SK-N-SH treated with all-trans-retinoic acid at 6 μM for 48 hours (cell line): ENCODE data around the gene PSMB7.
A peak's percentile ranks its signal among the peaks of the same experiment; 100 is the strongest.

Source experiments
- ATAC-seq: fragments of 200-7000 bp; cut with Tn5 transposase; 3 replicates; pipeline ENCODE4 v1.9.1; 2020; ENCODE audit warnings: mild to moderate bottlenecking, moderate library complexity
- ARNTL ChIP-seq: fragments of 450-650 bp; formaldehyde crosslinking; IDR thresholded peaks from 2 replicates; pipeline ENCODE4 v1.5.0; 2020; ENCODE audit warnings: low read depth, mild to moderate bottlenecking, moderate library complexity, borderline replicate concordance
- BACH2 ChIP-seq: fragments of 250-450 bp; sonication (Bioruptor Pico); IDR thresholded peaks from 2 replicates; pipeline ENCODE4 v1.9.0; 2021; ENCODE audit warnings: mild to moderate bottlenecking, borderline replicate concordance
- CREB5 ChIP-seq: fragments of 250-450 bp; sonication (Bioruptor Pico); IDR thresholded peaks from 2 replicates; pipeline ENCODE4 v1.5.1; 2020; ENCODE audit warnings: low read depth, mild to moderate bottlenecking, moderate library complexity
- CSRNP3 ChIP-seq: fragments of 250-450 bp; sonication (Bioruptor Pico); IDR thresholded peaks from 2 replicates; pipeline ENCODE4 v1.5.1; 2021; ENCODE audit warnings: mild to moderate bottlenecking, moderate library complexity
- GLIS3 ChIP-seq: fragments of 250-450 bp; sonication (Bioruptor Pico); IDR thresholded peaks from 2 replicates; pipeline ENCODE4 v1.5.0; 2020; ENCODE audit warnings: mild to moderate bottlenecking, moderate library complexity
- OSR1 ChIP-seq: fragments of 250-450 bp; sonication (Bioruptor Pico); IDR thresholded peaks from 2 replicates; pipeline ENCODE4 v1.8.0; 2022; ENCODE audit warnings: moderate library complexity, mild to moderate bottlenecking, inconsistent platforms
- PATZ1 ChIP-seq: fragments of 250-450 bp; sonication (Bioruptor Pico); IDR thresholded peaks from 2 replicates; pipeline ENCODE4 v1.8.0; 2020; ENCODE audit warnings: mild to moderate bottlenecking, moderate library complexity, borderline replicate concordance
- POU6F1 ChIP-seq: fragments of 250-450 bp; sonication (Bioruptor Pico); IDR thresholded peaks from 2 replicates; pipeline ENCODE4 v1.8.0; 2021; ENCODE audit warnings: low read depth, mild to moderate bottlenecking, moderate library complexity, borderline replicate concordance
- RARB ChIP-seq: fragments of 250-450 bp; sonication (Bioruptor Pico); IDR thresholded peaks from 2 replicates; pipeline ENCODE4 v1.8.0; 2021; ENCODE audit warnings: mild to moderate bottlenecking, moderate library complexity
- SNAI2 ChIP-seq: fragments of 250-450 bp; sonication (Bioruptor Pico); IDR thresholded peaks from 2 replicates; pipeline ENCODE4 v1.5.0; 2020; ENCODE audit warnings: mild to moderate bottlenecking, moderate library complexity
- TOX ChIP-seq: fragments of 250-450 bp; sonication (Bioruptor Pico); IDR thresholded peaks from 2 replicates; pipeline ENCODE4 v1.8.0; 2021; ENCODE audit warnings: mild to moderate bottlenecking, moderate library complexity, borderline replicate concordance
- TSHZ2 ChIP-seq: fragments of 250-450 bp; sonication (Bioruptor Pico); IDR thresholded peaks from 2 replicates; pipeline ENCODE4 v1.5.0; 2020; ENCODE audit warnings: mild to moderate bottlenecking, moderate library complexity
- ZC3H10 ChIP-seq: fragments of 250-450 bp; sonication (Bioruptor Pico); IDR thresholded peaks from 2 replicates; pipeline ENCODE4 v1.5.1; 2021; ENCODE audit warnings: mild to moderate bottlenecking, moderate library complexity
- ZNF565 ChIP-seq: fragments of 450-650 bp; formaldehyde crosslinking; conservative IDR thresholded peaks from 2 replicates; pipeline ENCODE4 v1.5.0; 2020; ENCODE audit warnings: low read depth, mild to moderate bottlenecking, moderate library complexity
- ZNF70 ChIP-seq: fragments of 450-650 bp; formaldehyde crosslinking; IDR thresholded peaks from 2 replicates; pipeline ENCODE4 v1.5.0; 2020; ENCODE audit warnings: mild to moderate bottlenecking, moderate library complexity
- ZNF8 ChIP-seq: fragments of 450-650 bp; formaldehyde crosslinking; IDR thresholded peaks from 2 replicates; pipeline ENCODE4 v1.5.0; 2020; ENCODE audit warnings: mild to moderate bottlenecking, moderate library complexity

Gene PSMB7

GRCh38 chr9:124415102-124415851 lies at the start of gene PSMB7:
Gene PSMB7, minus strand, starts transcription at chr9:124415442. Its CDS starts 17 bp downstream, at chr9:124415425.
- ATAC-seq: peak; percentile 84
- no peak for TF ChIP-seq PATZ1 (CRISPR knock-in tag)
- no peak for TF ChIP-seq RARB (CRISPR knock-in tag)
- TF ChIP-seq POU6F1 (CRISPR knock-in tag): peak; percentile 29; the same call in 1 of the 2 replicates
- no peak for TF ChIP-seq SNAI2 (CRISPR knock-in tag)
- TF ChIP-seq BACH2 (CRISPR knock-in tag): no peak

- ATAC-seq: no peak
- no peak for TF ChIP-seq BACH2 (CRISPR knock-in tag)
- TF ChIP-seq POU6F1 (CRISPR knock-in tag): no peak
- TF ChIP-seq GLIS3 (CRISPR knock-in tag): no peak
- TF ChIP-seq TOX (CRISPR knock-in tag): no peak
- TF ChIP-seq ZNF8 (CRISPR knock-in tag): no peak
- no peak for TF ChIP-seq PATZ1 (CRISPR knock-in tag)
- no peak for TF ChIP-seq ZNF565
- TF ChIP-seq CSRNP3 (CRISPR knock-in tag): no peak
- no peak for TF ChIP-seq TSHZ2 (CRISPR knock-in tag)
- no peak for TF ChIP-seq OSR1
Measured at GRCh38 chr9:124462739-124463138, 47.5 kb upstream of the PSMB7 start.

GRCh38 chr9:124458441-124458840 lies 43.2 kb upstream of the PSMB7 start:
- TF ChIP-seq TOX (CRISPR knock-in tag) (no peak), ZNF70 (CRISPR knock-in tag) (no peak), ZC3H10 (no peak), RARB (CRISPR knock-in tag) (no peak), SNAI2 (CRISPR knock-in tag) (no peak), ARNTL (CRISPR knock-in tag) (no peak), CREB5 (CRISPR knock-in tag) (no peak)
- TF ChIP-seq, all 23 proteins: peak for 0
- no peak for ATAC-seq
